GM19372 (cell line): ENCODE measurements around the gene ITCH.
"Not testable (repeated sequence)": the region's sequence is repeated elsewhere in the genome, so short reads cannot be mapped to it uniquely, and the experiment has no call there.

Experiments used
- ATAC-seq: cut with Tn5 transposase; IDR thresholded peaks from one replicate; pipeline ENCODE4 v1.9.1; 2021; ENCODE audit warnings: mild to moderate bottlenecking, low read depth, moderate library complexity; ENCODE audit not compliant: unreplicated experiment

The ITCH gene

GRCh38 chr20:34375977-34376430, 12.9 kb downstream of the ITCH start:
- no peak for ATAC-seq

- ATAC-seq, result no peak
Measured at GRCh38 chr20:34377072-34377847, 14.2 kb downstream of the ITCH start.

GRCh38 chr20:34382174-34382573, 19.1 kb downstream of the ITCH start:
- no peak for ATAC-seq

- ATAC-seq, result not testable (repeated sequence)
Measured at GRCh38 chr20:34382877-34383455, 19.9 kb downstream of the ITCH start.

GRCh38 chr20:34385464-34385863, 22.4 kb downstream of the ITCH start:
- ATAC-seq, result no peak

- ATAC-seq, result no peak
Measured at GRCh38 chr20:34388000-34388399, 24.9 kb downstream of the ITCH start.

GRCh38 chr20:34388678-34389077, 25.6 kb downstream of the ITCH start:
- no peak for ATAC-seq

GRCh38 chr20:34389206-34389953, 26.3 kb downstream of the ITCH start:
- ATAC-seq, result no peak

- no peak for ATAC-seq
Measured at GRCh38 chr20:34389954-34390555, 27.0 kb downstream of the ITCH start.

GRCh38 chr20:34396408-34396807, 33.3 kb downstream of the ITCH start:
- no peak for ATAC-seq

GRCh38 chr20:34397096-34397495, 34.0 kb downstream of the ITCH start:
- no peak for ATAC-seq

GRCh38 chr20:34400776-34401175, 37.7 kb downstream of the ITCH start:
- ATAC-seq, result not testable (repeated sequence)

- no peak for ATAC-seq
Measured at GRCh38 chr20:34401741-34402455, 38.8 kb downstream of the ITCH start.

GRCh38 chr20:34402461-34402860, 39.4 kb downstream of the ITCH start:
- no peak for ATAC-seq

- ATAC-seq, result no peak
Measured at GRCh38 chr20:34403063-34403827, 40.2 kb downstream of the ITCH start.

GRCh38 chr20:34403908-34404307, 40.8 kb downstream of the ITCH start:
- no peak for ATAC-seq

- ATAC-seq, result no peak
Measured at GRCh38 chr20:34404803-34405202, 41.7 kb downstream of the ITCH start.

GRCh38 chr20:34405247-34405651, 42.2 kb downstream of the ITCH start:
- not testable (repeated sequence) for ATAC-seq

GRCh38 chr20:34405942-34406341, 42.9 kb downstream of the ITCH start:
- ATAC-seq, result not testable (repeated sequence)
